Stimulated activated CD8-positive, alpha-beta memory T cell treated with anti-CD3 and anti-CD28 coated beads, Interleukin-4, amount 100 ng/mL, for 48 hours (primary cell): ENCODE data around the gene ZMYND19.
"Not testable (repeated sequence)": the region's sequence is repeated elsewhere in the genome, so short reads cannot be mapped to it uniquely, and the experiment has no call there.

Source experiments
- DNase-seq: peaks from one replicate; pipeline ENCODE4 v3.0.0-alpha.2; 2020

Gene ZMYND19

GRCh38 chr9:137613738-137614523, 23.6 kb upstream of the ZMYND19 start:
- DNase-seq: no peak

- no peak for DNase-seq
Observed at GRCh38 chr9:137613259-137613658, 22.9 kb upstream of the ZMYND19 start.

- no peak for DNase-seq
Observed at GRCh38 chr9:137612741-137613142, 22.4 kb upstream of the ZMYND19 start.

GRCh38 chr9:137611623-137612609, 21.6 kb upstream of the ZMYND19 start:
- peak; percentile 61 for DNase-seq

- no peak for DNase-seq
Observed at GRCh38 chr9:137610944-137611343, 20.6 kb upstream of the ZMYND19 start.

- no peak for DNase-seq
Observed at GRCh38 chr9:137607141-137607857, 17.0 kb upstream of the ZMYND19 start.

GRCh38 chr9:137606734-137607138, 16.4 kb upstream of the ZMYND19 start:
- DNase-seq: no peak

GRCh38 chr9:137606005-137606621, 15.8 kb upstream of the ZMYND19 start:
- DNase-seq: no peak

GRCh38 chr9:137605121-137606004, 15.1 kb upstream of the ZMYND19 start, which contains the start of gene ARRDC1:
ARRDC1 (plus strand) TSS chr9:137605686; CDS start chr9:137605718, 32 bp downstream.
- DNase-seq: peak; percentile 92

GRCh38 chr9:137604345-137605086, 14.2 kb upstream of the ZMYND19 start:
- no peak for DNase-seq

GRCh38 chr9:137603879-137604278, 13.6 kb upstream of the ZMYND19 start:
- no peak for DNase-seq

GRCh38 chr9:137602661-137603060, 12.3 kb upstream of the ZMYND19 start:
- DNase-seq: no peak

GRCh38 chr9:137598943-137599342, 8.6 kb upstream of the ZMYND19 start:
- no peak for DNase-seq

GRCh38 chr9:137596577-137596976, 6.3 kb upstream of the ZMYND19 start:
- DNase-seq: not testable (repeated sequence)

GRCh38 chr9:137593176-137593575, 2.9 kb upstream of the ZMYND19 start:
- no peak for DNase-seq

GRCh38 chr9:137592767-137593166, 2.5 kb upstream of the ZMYND19 start:
- DNase-seq: no peak

- no peak for DNase-seq
Observed at GRCh38 chr9:137590123-137590468, 216 bp downstream of the ZMYND19 start.

GRCh38 chr9:137589441-137590122, 730 bp downstream of the ZMYND19 start:
- DNase-seq: peak; percentile 31

GRCh38 chr9:137588891-137589290, 1.4 kb downstream of the ZMYND19 start:
- no peak for DNase-seq

- DNase-seq: no peak
Observed at GRCh38 chr9:137588311-137588710, 2.0 kb downstream of the ZMYND19 start.
